ENCODE measurements around the gene UPK3A.

DNA sequence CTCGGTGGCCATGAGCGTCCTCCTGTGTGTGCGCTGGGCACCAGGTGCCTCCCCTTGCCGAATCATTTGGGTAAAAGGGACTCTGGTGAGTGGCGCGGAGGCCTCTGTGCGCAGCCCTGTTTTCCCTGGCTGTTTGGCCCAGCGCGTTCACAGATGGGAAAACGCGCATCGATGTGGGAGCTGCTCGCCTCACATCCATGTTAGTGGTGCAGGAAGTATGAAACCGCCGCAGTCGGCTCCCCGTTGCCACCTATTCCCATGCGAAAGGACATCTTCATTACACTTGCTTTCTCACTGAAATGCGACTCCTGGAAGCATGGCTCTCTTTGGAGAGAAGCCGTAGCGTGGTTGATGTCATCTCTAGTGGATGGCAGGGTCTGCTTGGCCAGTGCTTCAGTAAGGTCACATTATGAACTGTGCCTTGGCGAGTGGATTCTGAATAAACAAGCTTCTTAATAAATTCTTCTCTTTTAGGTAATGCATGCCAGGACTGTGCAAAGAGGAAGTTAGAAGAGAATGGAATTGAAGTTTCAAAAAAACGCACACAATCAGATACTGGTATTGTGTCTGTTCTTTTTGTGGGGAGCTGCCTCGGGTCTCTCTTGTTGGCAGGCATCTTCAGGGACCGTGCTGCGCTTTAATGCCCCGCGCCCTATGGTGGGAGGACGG is 51.2 kb downstream of the UPK3A start:
- TF ChIP-seq BCLAF1 (IDR thresholded peaks at IDR 0.05) (no peak), BRCA1 (IDR thresholded peaks at IDR 0.05; ENCODE audit: low read depth, low read length) (no peak), EP300 (IDR thresholded peaks at IDR 0.05; ENCODE audit: borderline replicate concordance in 1 of 2, control insufficient read depth in 1 of 2, low read depth in 2 of 2, low read length in 2 of 2) (no peak), SMC3 (IDR thresholded peaks at IDR 0.05; ENCODE audit: borderline replicate concordance, low read length) (no peak), EED (IDR thresholded peaks at IDR 0.05; ENCODE audit: low read depth) (no peak), CTCF (IDR thresholded peaks at IDR 0.05 in 2 of 3, conservative IDR thresholded peaks at IDR 0.05 in 1 of 3; ENCODE audit: control insufficient read depth in 2 of 3, extremely low read depth in 1 of 3, insufficient read depth in 1 of 3, low read depth in 3 of 3, low read length in 3 of 3) (no peak), SMAD1 (IDR thresholded peaks at IDR 0.05; ENCODE audit: low read depth, partially characterized antibody) (no peak), TAF1 (IDR thresholded peaks at IDR 0.05; ENCODE audit: borderline replicate concordance, low read depth, low read length) (no peak), EZH2 (IDR thresholded peaks at IDR 0.05; ENCODE audit: borderline replicate concordance, control insufficient read depth, low read depth, low read length) (no peak), RFX5 (IDR thresholded peaks at IDR 0.05; ENCODE audit: low read depth, low read length) (no peak)
- TF ChIP-seq, protein P1, sequence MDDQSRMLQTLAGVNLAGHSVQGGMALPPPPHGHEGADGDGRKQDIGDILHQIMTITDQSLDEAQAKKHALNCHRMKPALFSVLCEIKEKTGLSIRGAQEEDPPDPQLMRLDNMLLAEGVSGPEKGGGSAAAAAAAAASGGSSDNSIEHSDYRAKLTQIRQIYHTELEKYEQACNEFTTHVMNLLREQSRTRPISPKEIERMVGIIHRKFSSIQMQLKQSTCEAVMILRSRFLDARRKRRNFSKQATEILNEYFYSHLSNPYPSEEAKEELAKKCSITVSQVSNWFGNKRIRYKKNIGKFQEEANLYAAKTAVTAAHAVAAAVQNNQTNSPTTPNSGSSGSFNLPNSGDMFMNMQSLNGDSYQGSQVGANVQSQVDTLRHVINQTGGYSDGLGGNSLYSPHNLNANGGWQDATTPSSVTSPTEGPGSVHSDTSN (IDR thresholded peaks at IDR 0.05; ENCODE audit: insufficient replicate concordance, low read depth, low read length): no peak
- TF ChIP-seq, protein P2, sequence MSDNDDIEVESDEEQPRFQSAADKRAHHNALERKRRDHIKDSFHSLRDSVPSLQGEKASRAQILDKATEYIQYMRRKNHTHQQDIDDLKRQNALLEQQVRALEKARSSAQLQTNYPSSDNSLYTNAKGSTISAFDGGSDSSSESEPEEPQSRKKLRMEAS (IDR thresholded peaks at IDR 0.05; ENCODE audit: low read depth, low read length): no peak
